Activated CD4-positive, alpha-beta memory T cell treated with anti-CD3 and anti-CD28 coated beads, Interleukin-2, amount 10 ng/mL, durations not matched to agents 7 days and 5 days (primary cell): ENCODE measurements around the gene CFAP97D2. TPM values are rescaled to one million over a fixed set of nuclear protein-coding genes. Genes with fewer than 3 reads are reported as not detected.
"Not testable (repeated sequence)": the region's sequence is repeated elsewhere in the genome, so short reads cannot be mapped to it uniquely, and the experiment has no call there.

Experiments
- CTCF ChIA-PET: fragments of 350-600 bp; sonication (Branson Sonifier 250); formaldehyde crosslinking; loops from one replicate; lab custom pipeline; 2021; ENCODE audit warnings: antibody characterized with exemption, inconsistent platforms; lab: Charles Lee
- POLR2A ChIA-PET: fragments of 350-600 bp; sonication (Branson Sonifier 250); formaldehyde crosslinking; loops from one replicate; lab custom pipeline; 2021; ENCODE audit warnings: antibody characterized with exemption; lab: Charles Lee
- DNase-seq: peaks from one replicate; pipeline ENCODE4 v3.0.0-alpha.2; 2020
- H3K27ac Mint-ChIP-seq: one replicate; pipeline ENCODE4 v1.8.0; 2021; ENCODE audit warnings: mild to moderate bottlenecking, mixed read lengths
- H3K27me3 Mint-ChIP-seq: one replicate; pipeline ENCODE4 v1.8.0; 2021; ENCODE audit warnings: mixed read lengths
- H3K36me3 Mint-ChIP-seq: one replicate; pipeline ENCODE4 v1.8.0; 2021; ENCODE audit warnings: low read depth, mixed read lengths
- H3K4me1 Mint-ChIP-seq: one replicate; pipeline ENCODE4 v1.8.0; 2021; ENCODE audit warnings: mixed read lengths
- H3K4me3 Mint-ChIP-seq: one replicate; pipeline ENCODE4 v1.8.0; 2021; ENCODE audit warnings: mild to moderate bottlenecking, mixed read lengths
- H3K9me3 Mint-ChIP-seq: one replicate; pipeline ENCODE4 v1.8.0; 2021; ENCODE audit warnings: mixed read lengths
- total RNA-seq, 2 experiments: library from RNA; stranded (reverse); gene quantifications; one replicate each; pipeline ENCODE4 v1.2.3, GENCODE V29; 2021

Gene CFAP97D2
- total RNA-seq, 2 experiments from 2014 or later = not detected

DNA sequence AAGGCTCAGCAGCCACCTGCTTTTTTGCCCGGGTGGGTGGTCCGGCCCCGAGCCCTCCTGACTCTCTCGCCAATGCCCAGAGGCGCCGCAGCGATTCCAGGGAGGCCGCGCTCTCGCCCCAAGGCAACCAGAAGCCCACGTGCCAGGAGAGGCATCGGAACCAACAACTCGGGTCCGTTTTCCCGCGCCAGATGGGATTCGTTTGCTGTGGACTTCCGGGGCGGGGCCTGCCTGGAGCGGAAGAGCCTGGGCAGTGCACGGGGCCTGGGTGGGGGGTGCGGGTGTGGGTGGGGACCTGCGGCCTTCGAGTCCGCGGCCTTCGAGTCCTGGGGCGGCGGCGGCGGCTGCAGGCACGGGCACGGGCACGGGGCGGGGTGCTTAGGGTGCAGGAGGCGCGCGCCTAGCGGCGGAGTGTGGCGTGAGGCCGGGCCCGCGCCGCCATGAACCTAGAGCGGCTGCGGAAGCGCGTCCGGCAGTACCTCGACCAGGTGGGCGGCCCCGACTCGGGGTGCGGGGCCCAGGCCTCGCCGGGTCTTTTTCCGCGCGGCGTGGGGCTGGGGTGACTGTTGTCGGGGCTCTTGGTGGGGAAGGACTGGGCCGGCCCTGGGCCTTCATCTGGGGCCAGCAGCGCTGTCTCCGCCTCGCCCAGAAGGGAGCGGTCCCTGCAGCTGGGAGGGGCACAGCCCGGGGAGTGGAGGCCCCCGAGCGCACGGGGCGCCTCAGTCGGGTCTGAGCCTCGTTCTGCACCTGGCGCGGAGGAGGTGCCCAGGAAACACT is 55.8 kb downstream of the CFAP97D2 start, which contains the start of gene CDC16:
Gene CDC16, plus strand, starts transcription at position 253 of the 777 bp plus-strand sequence. Its CDS starts 188 bp downstream, at position 441.
- Mint-ChIP-seq H3K4me3 (peak within 1 kb of the TSS; percentile 93), H3K9me3 (no peaks in the 10 kb centered on the region), H3K27me3 (peaks cover 11% of the 10 kb centered on the region), H3K4me1 (peaks cover 30% of the 10 kb centered on the region), H3K36me3 (peaks cover 32% of the 10 kb centered on the region), H3K27ac (peak within 1 kb of the TSS; percentile 75)
- peak; percentile 82 for DNase-seq
- ChIA-PET CTCF (interaction anchor here (0.8 to 0.9 kb wide), 2 partner anchors 10 to 14 kb away, joined by 3 read pairs; no protein-coding TSS in a partner anchor), POLR2A (interaction anchor here (1.0 to 2.0 kb wide), 4 partner anchors 11 to 105 kb away, joined by 3 to 9 read pairs (median 6); partner anchors contain the start of gene UPF3A)

DNA sequence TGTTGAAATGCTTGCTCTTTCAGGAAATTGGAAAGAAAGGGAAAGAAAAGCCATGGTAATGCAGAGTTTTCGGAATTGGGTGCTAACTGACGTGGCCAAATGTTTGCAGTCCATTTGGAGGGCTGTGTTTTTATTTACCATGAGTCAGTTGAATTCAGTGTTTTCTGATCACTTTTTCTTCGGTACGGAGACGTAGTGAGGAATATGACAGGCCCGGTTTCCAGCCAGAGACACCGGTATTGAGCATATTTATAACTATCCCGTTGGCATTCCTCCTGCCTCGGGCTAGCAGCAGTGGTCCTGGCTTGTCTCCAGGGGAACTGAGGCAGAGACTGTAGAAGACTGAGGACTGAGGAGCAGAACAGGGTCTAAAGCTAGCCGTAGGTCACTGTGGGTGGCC is 56.6 kb downstream of the CFAP97D2 start:
- POLR2A ChIA-PET = interaction anchor here (1.0 to 2.0 kb wide), 7 partner anchors 8 to 106 kb away, joined by 3 to 9 read pairs (median 5); partner anchors contain the start of gene UPF3A
- Mint-ChIP-seq H3K4me3 (peak overlapping the region; percentile 93), H3K9me3 (no peaks in the 10 kb centered on the region), H3K4me1 (peaks cover 30% of the 10 kb centered on the region), H3K27ac (peak overlapping the region; percentile 75), H3K27me3 (peaks cover 6% of the 10 kb centered on the region), H3K36me3 (peaks cover 32% of the 10 kb centered on the region)
- no peak for DNase-seq
- CTCF ChIA-PET = interaction anchor here (0.8 to 1.9 kb wide), 4 partner anchors 8 to 14 kb away, joined by 3 to 4 read pairs (median 4); no protein-coding TSS in a partner anchor

DNA sequence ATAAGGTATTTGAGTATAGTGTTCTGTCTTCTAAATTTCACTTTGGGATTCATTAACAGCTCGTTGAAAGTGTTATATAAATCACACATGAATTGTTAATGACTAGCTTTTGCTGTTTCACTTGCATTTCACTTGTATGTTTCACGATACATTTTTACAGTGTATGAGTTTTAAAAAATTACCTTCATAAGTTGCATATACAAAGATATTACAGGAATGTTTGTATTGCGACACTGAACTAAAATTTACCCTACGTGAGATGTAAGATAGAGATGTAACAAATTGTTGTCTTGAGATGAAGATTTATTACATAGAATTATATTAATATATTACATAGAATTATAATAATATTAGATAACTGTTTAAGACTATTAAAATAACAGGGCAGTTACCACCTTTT is 57.2 kb downstream of the CFAP97D2 start:
- H3K4me3 Mint-ChIP-seq = peak overlapping the region; percentile 93
- POLR2A ChIA-PET = interaction anchor here (1.2 to 2.0 kb wide), 7 partner anchors 9 to 106 kb away, joined by 3 to 9 read pairs (median 4); partner anchors contain the start of gene UPF3A

GRCh38 chr13:114237415-114238112 is 58.5 kb downstream of the CFAP97D2 start:
- Mint-ChIP-seq H3K9me3 (no peaks in the 10 kb centered on the region), H3K36me3 (peaks cover 47% of the 10 kb centered on the region), H3K27ac (no peak overlapping the region), H3K4me1 (peaks cover 29% of the 10 kb centered on the region), H3K27me3 (peaks cover 3% of the 10 kb centered on the region), H3K4me3 (peak overlapping the region; percentile 14)
- DNase-seq = no peak
- ChIA-PET POLR2A (interaction anchor here (0.8 to 1.5 kb wide), 4 partner anchors 15 to 106 kb away, joined by 3 to 5 read pairs (median 3); no protein-coding TSS in a partner anchor), CTCF (interaction anchor here (1.5 to 1.9 kb wide), 2 partner anchors 10 to 94 kb away, joined by 3 to 4 read pairs; no protein-coding TSS in a partner anchor)

More for the DNA sequence above, 57.2 kb downstream of the CFAP97D2 start:
- CTCF ChIA-PET = interaction anchor here (0.7 to 1.9 kb wide), 3 partner anchors 9 to 495 kb away, joined by 3 to 4 read pairs (median 4); no protein-coding TSS in a partner anchor
- H3K36me3 Mint-ChIP-seq = peaks cover 36% of the 10 kb centered on the region
- no peak for DNase-seq
- H3K27ac Mint-ChIP-seq = peak overlapping the region; percentile 75
- peaks cover 30% of the 10 kb centered on the region for H3K4me1 Mint-ChIP-seq
- no peaks in the 10 kb centered on the region for H3K9me3 Mint-ChIP-seq
- peaks cover 6% of the 10 kb centered on the region for H3K27me3 Mint-ChIP-seq

- no peak overlapping the region for H3K4me3 Mint-ChIP-seq
- H3K27me3 Mint-ChIP-seq = no peaks in the 10 kb centered on the region
- H3K4me1 Mint-ChIP-seq = peaks cover 12% of the 10 kb centered on the region
- POLR2A ChIA-PET = no interaction called here
- DNase-seq = no peak
- CTCF ChIA-PET = interaction anchor here (0.6 kb wide), 1 partner anchor 59 kb away, joined by 3 read pairs; no protein-coding TSS in a partner anchor
- H3K36me3 Mint-ChIP-seq = peaks cover 74% of the 10 kb centered on the region
- no peaks in the 10 kb centered on the region for H3K9me3 Mint-ChIP-seq
- no peak overlapping the region for H3K27ac Mint-ChIP-seq
Observed at GRCh38 chr13:114241918-114242317, 62.9 kb downstream of the CFAP97D2 start.

- no peak overlapping the region for H3K4me3 Mint-ChIP-seq
- CTCF ChIA-PET = interaction anchor here (1.2 kb wide), 1 partner anchor 10 kb away, joined by 3 read pairs; no protein-coding TSS in a partner anchor
- no peaks in the 10 kb centered on the region for H3K27me3 Mint-ChIP-seq
- H3K27ac Mint-ChIP-seq = no peak overlapping the region
- peaks cover 72% of the 10 kb centered on the region for H3K36me3 Mint-ChIP-seq
- H3K4me1 Mint-ChIP-seq = peaks cover 5% of the 10 kb centered on the region
- no peaks in the 10 kb centered on the region for H3K9me3 Mint-ChIP-seq
- DNase-seq = no peak
- POLR2A ChIA-PET = no interaction called here
Observed at GRCh38 chr13:114243971-114244370, 64.9 kb downstream of the CFAP97D2 start.

GRCh38 chr13:114244637-114245036 is 65.6 kb downstream of the CFAP97D2 start:
- Mint-ChIP-seq H3K9me3 (no peaks in the 10 kb centered on the region), H3K4me1 (peaks cover 4% of the 10 kb centered on the region), H3K36me3 (peaks cover 66% of the 10 kb centered on the region), H3K27me3 (no peaks in the 10 kb centered on the region), H3K4me3 (no peak overlapping the region), H3K27ac (no peak overlapping the region)
- POLR2A ChIA-PET = no interaction called here
- DNase-seq = no peak
- CTCF ChIA-PET = interaction anchor here (1.1 kb wide), 1 partner anchor 9 kb away, joined by 3 read pairs; no protein-coding TSS in a partner anchor

DNA sequence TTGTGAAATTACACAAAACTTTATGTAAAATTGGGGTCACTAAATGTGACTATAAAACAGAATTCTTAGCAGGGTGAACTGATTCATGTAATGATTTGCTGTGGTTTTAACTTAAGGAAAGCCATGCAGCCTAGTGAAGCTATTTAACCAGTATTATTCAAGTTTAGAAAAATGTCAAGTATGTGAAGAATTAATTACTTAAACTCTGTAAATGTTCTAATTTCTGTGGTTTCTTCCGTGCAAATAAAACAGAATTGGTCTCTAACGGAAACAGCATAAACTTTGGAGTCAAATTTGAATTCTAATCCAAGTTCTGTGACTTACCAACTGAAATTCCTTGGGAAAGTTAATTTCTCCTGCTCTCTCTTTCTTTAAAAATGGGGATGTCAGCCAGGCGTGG is 69.0 kb downstream of the CFAP97D2 start:
- POLR2A ChIA-PET = interaction anchor here (1.5 kb wide), 1 partner anchor 12 kb away, joined by 3 read pairs; no protein-coding TSS in a partner anchor
- H3K27ac Mint-ChIP-seq = no peak overlapping the region
- CTCF ChIA-PET = no interaction called here
- H3K27me3 Mint-ChIP-seq = no peaks in the 10 kb centered on the region
- H3K4me1 Mint-ChIP-seq = peaks cover 2% of the 10 kb centered on the region
- DNase-seq = no peak
- no peaks in the 10 kb centered on the region for H3K9me3 Mint-ChIP-seq
- no peak overlapping the region for H3K4me3 Mint-ChIP-seq
- H3K36me3 Mint-ChIP-seq = peaks cover 58% of the 10 kb centered on the region

- no peaks in the 10 kb centered on the region for H3K9me3 Mint-ChIP-seq
- no peaks in the 10 kb centered on the region for H3K4me1 Mint-ChIP-seq
- H3K27ac Mint-ChIP-seq = no peak overlapping the region
- CTCF ChIA-PET = interaction anchor here (1.2 to 1.3 kb wide), 2 partner anchors 14 to 33 kb away, joined by 3 read pairs; partner anchors contain the start of gene UPF3A
- POLR2A ChIA-PET = interaction anchor here (1.1 to 1.5 kb wide), 2 partner anchors 11 to 13 kb away, joined by 3 to 4 read pairs; no protein-coding TSS in a partner anchor
- DNase-seq = no peak
- H3K27me3 Mint-ChIP-seq = no peaks in the 10 kb centered on the region
- H3K36me3 Mint-ChIP-seq = peaks cover 58% of the 10 kb centered on the region
- no peak overlapping the region for H3K4me3 Mint-ChIP-seq
Observed at GRCh38 chr13:114249077-114249476, 70.0 kb downstream of the CFAP97D2 start.

GRCh38 chr13:114251639-114252440 is 72.8 kb downstream of the CFAP97D2 start:
- H3K27ac Mint-ChIP-seq, H3K27me3 Mint-ChIP-seq, DNase-seq, H3K4me1 Mint-ChIP-seq, H3K4me3 Mint-ChIP-seq, POLR2A ChIA-PET, H3K9me3 Mint-ChIP-seq, CTCF ChIA-PET: not testable (repeated sequence)
- H3K36me3 Mint-ChIP-seq = peaks cover 59% of the 10 kb centered on the region

- H3K4me1 Mint-ChIP-seq = peaks cover 18% of the 10 kb centered on the region
- H3K27ac Mint-ChIP-seq = no peak overlapping the region
- ChIA-PET POLR2A (interaction anchor here (1.7 kb wide), 1 partner anchor 13 kb away, joined by 5 read pairs; no protein-coding TSS in a partner anchor), CTCF (no interaction called here)
- H3K36me3 Mint-ChIP-seq = peaks cover 70% of the 10 kb centered on the region
- no peak for DNase-seq
- no peak overlapping the region for H3K4me3 Mint-ChIP-seq
- no peaks in the 10 kb centered on the region for H3K27me3 Mint-ChIP-seq
- H3K9me3 Mint-ChIP-seq = no peaks in the 10 kb centered on the region
Observed at GRCh38 chr13:114256547-114256946, 77.5 kb downstream of the CFAP97D2 start.
